Adipocyte (in vitro differentiated cells): ENCODE data around the gene DGKA.
"Not testable (repeated sequence)": the region's sequence is repeated elsewhere in the genome, so short reads cannot be mapped to it uniquely, and the experiment has no call there.

Experiments
- DNase-seq: peaks from one replicate; pipeline ENCODE4 v3.0.0-alpha.2; 2015; ENCODE audit warnings: low read depth
- H3K27me3 ChIP-seq: replicated peaks from 2 replicates; pipeline ENCODE4 v1.7.0; 2013; ENCODE audit warnings: mild to moderate bottlenecking, low read length, moderate library complexity; ENCODE audit not compliant: control insufficient read depth, insufficient read depth
- H3K36me3 ChIP-seq: 2 replicates; pipeline ENCODE4 v1.7.0; 2013; ENCODE audit warnings: low read length, mild to moderate bottlenecking, moderate library complexity; ENCODE audit not compliant: control insufficient read depth, insufficient read depth, severe bottlenecking
- H3K4me1 ChIP-seq: 2 replicates; pipeline ENCODE4 v1.7.0; 2013; ENCODE audit warnings: mild to moderate bottlenecking, low read length, moderate library complexity; ENCODE audit not compliant: control insufficient read depth, insufficient read depth
- H3K4me3 ChIP-seq: 2 replicates; pipeline ENCODE4 v1.7.0; 2013; ENCODE audit warnings: mild to moderate bottlenecking, low read length, moderate library complexity
- H3K9ac ChIP-seq: 2 replicates; pipeline ENCODE4 v1.7.0; 2013; ENCODE audit warnings: mild to moderate bottlenecking, low read length, moderate library complexity
- H3K9me3 ChIP-seq: 2 replicates; pipeline ENCODE4 v1.7.0; 2013; ENCODE audit warnings: mild to moderate bottlenecking, low read length, moderate library complexity; ENCODE audit not compliant: control insufficient read depth

DGKA gene

DNA sequence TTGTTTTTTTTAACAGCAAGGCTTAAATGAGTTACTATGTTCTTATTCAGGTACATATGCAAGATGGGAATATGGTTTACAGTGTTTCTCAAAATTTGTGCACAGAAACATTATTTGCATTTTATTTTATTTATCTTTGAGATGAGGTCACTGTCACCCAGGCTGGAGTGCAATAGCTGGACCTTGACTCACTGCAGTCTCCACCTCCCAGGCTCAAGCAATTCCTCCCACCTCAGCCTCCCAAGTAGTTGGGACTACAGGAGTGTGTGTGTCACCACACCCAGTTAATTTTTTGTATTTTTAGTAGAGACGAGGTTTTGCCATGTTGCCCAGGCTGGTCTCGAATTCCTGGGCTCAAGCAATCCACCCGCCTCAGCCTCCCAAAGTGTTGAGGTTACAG is 11.9 kb upstream of the DGKA start:
- not testable (repeated sequence) for H3K4me1 ChIP-seq, DNase-seq, H3K9me3 ChIP-seq, H3K9ac ChIP-seq, H3K27me3 ChIP-seq, H3K4me3 ChIP-seq
- peaks cover 24% of the 10 kb centered on the region for H3K36me3 ChIP-seq

DNA sequence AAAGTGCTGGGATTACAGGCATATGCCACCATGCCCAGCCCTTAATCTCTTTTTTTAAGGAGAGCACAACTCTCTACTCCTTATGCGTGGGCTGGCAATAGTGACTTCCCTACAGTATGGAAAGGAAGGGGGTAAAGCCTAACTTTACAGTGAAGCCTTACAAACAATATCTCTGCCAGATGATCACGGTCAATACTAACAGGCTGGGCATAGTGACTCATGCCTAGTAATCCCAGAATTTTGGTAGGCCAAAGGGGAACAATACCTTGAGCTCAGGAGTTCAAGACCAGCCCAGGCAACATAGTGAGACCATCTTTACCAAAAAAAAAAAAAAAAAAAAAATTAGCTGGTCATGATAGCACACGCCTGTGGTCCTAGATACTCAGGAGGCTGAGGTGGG is 8.8 kb upstream of the DGKA start:
- H3K36me3 ChIP-seq: peaks cover 14% of the 10 kb centered on the region
- H3K4me1 ChIP-seq: peaks cover 23% of the 10 kb centered on the region
- H3K9me3 ChIP-seq: no peaks in the 10 kb centered on the region
- no peaks in the 10 kb centered on the region for H3K27me3 ChIP-seq
- H3K4me3 ChIP-seq: no peak overlapping the region
- no peak overlapping the region for H3K9ac ChIP-seq
- DNase-seq: no peak

DNA sequence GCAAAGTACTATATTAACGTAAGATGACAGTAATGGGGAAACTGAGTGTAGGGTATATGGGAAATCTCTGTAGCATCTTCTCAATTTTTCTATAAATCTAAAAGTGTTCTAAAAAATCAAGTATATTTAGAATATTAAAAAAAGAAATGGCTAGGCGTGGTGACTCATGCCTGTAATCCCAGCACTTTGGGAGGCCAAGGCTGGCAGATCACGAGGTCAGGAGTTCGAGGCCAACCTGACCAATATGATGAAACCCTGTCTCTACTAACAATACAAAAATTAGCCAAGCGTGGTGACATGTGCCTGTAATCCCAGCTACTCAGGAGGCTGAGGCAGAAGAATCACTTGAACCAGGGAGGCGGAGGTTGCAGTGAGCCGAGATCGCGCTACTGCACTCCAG is 7.3 kb upstream of the DGKA start:
- not testable (repeated sequence) for DNase-seq, H3K4me3 ChIP-seq, H3K9me3 ChIP-seq, H3K27me3 ChIP-seq, H3K9ac ChIP-seq
- H3K4me1 ChIP-seq: peaks cover 26% of the 10 kb centered on the region
- H3K36me3 ChIP-seq: peaks cover 14% of the 10 kb centered on the region

DNA sequence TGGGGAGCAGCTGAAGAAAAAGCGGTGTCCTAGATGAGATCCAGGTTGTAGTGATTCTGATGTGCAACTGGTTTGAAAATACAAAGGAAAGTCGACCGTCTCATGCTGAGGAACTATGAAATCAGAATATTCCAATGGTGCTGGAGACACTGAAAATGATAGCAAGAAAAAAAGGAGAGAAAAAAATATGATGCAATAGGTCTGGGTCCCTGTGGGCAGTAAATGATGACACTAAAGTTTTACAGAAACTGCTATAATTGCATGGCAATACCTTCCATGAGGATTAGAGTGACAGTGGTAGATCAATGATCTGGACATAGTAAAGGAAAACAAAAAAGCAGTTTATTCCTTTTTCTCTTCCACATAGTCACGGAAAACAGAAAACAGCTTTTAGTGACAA is 5.6 kb upstream of the DGKA start:
- Histone ChIP-seq H3K36me3 (peaks cover 14% of the 10 kb centered on the region), H3K9me3 (no peaks in the 10 kb centered on the region), H3K27me3 (no peaks in the 10 kb centered on the region), H3K4me1 (peaks cover 40% of the 10 kb centered on the region), H3K4me3 (peak overlapping the region; percentile 88), H3K9ac (peak overlapping the region; percentile 96)
- no peak for DNase-seq

DNA sequence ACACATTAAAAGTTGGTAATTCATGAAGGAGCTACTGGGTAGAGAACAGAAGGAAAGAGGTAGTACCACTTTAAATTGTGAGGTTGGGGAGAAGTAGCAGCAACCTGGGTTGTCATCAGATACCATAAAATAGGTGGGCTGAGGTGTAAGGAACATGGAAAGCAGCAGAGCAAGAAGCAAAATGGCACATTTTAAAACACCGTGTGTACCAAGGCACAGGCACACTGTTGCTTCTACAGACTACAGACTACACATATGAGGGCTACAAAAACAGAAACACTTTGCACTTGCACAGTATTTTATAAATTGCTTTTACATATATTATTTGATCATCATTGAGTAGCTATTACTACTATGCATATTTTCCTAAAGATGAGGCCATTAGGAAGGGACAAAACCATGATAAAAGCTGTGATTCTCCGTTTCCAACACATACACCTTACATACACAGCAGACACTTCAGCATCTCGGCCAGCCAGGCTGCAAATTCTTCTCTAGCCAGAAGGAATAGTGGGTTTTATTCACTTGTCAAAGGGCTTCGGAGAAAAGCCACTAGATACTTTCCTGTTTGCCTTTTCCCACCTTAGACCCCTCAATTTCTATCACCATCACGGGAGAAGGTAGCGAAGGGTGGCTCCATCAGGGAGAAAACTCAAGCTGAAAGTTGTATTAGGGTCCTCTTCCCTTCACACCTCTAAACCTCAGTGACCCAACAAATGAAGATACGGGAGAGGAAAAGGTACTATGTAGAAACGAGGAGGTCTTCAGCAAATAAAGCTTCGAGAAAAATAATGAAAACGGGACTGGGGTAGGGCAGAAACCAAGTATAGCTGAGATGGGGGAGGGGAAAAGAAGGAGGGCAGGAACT is 4.9 kb upstream of the DGKA start:
- H3K4me1 ChIP-seq: peaks cover 44% of the 10 kb centered on the region
- H3K27me3 ChIP-seq: no peaks in the 10 kb centered on the region
- peak overlapping the region; percentile 96 for H3K9ac ChIP-seq
- H3K36me3 ChIP-seq: peaks cover 14% of the 10 kb centered on the region
- no peaks in the 10 kb centered on the region for H3K9me3 ChIP-seq
- H3K4me3 ChIP-seq: peak overlapping the region; percentile 88
- DNase-seq: no peak

DNA sequence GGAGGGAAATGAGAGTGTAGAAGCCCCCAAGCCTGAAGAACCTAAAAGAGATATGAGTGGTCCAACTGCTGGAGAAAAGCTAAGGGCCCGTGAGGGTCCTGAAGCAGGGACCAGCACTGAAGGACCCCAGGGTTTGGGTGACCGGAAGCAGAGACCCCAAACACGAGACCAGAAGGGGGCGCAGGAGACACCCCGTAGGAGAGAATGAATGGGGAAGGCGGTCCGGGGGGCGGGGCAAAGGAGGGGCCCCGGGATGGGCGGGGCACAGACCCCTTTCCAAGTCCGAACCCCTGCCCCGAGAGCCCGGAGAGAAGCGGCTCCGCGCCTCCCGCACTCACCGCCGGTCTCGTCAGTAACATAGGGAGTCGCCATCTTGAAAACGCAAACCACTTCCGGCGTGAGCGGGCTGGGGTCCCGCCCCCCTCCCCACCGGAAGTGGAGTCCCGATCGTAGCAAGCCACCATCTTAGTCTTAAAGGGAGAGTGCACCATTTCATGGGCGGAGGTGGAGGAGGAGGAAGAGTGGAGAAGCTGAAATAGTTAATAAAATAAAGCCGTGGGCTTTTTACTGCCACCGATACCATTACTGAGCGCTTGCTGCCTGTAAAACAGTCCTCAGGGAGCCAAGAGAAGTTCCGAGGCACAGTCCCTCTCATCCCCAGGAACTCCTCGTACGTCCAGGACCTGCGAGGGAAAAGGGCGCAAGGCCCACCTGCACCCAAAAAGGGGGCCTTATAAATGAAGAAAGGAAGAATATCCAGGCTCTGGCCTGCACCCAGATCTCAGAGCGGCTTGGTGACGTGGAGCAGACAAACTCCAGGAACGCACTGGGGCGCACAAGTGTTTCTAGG is 4.0 kb upstream of the DGKA start:
- DNase-seq: peak; percentile 95
- peak overlapping the region; percentile 96 for H3K9ac ChIP-seq
- H3K9me3 ChIP-seq: no peaks in the 10 kb centered on the region
- no peaks in the 10 kb centered on the region for H3K27me3 ChIP-seq
- H3K4me1 ChIP-seq: peaks cover 47% of the 10 kb centered on the region
- H3K36me3 ChIP-seq: peaks cover 11% of the 10 kb centered on the region
- peak overlapping the region; percentile 88 for H3K4me3 ChIP-seq

DNA sequence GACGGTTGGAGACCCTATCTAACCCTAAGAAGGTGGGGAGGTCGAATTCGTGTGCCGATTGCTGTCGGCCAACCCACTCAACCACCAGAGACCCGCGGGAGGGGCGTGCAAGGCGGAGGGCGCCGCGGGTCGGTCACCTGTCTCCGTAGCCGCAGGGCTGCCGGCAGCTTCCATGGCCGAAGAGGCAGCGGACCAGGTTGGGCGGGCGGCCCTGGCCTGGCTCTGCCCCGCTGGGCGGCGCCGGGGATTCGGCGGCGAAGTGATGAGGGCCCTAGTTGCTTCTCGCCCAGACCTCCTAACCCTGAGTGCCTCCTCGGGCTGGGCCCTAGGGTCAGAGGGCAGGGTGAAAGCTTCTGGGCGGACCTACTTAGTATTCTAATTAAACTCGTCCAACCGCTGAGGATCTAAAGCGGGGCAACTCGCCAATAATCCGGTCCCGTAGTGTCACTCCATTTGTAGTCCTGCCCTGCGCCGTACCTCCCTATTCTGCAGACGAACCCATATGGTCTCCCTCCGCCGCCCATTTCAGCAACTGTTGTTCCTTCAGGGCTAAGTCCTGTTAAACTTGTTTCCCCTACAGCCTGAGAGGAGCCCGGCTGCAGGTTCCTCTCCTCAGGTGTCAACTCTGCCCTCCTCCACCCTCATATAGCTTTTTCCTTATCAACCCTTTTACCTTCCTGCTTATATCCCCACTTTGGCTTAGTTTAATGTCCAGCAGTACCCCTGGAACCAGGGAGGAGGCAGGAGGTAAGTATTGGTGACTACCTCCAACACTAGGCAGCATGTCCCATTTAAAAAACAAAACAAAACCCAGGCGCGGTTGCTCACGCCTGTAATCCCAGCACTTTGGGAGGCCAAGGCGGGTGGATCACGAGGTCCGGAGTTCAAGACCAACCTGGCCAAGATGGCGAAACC is 3.1 kb upstream of the DGKA start, which contains the start of gene PYM1:
Gene PYM1 (minus strand): TSS at position 307 of the 915 bp plus-strand sequence. CDS start 133 bp downstream, at position 174.
- Histone ChIP-seq H3K9me3 (no peaks in the 10 kb centered on the region), H3K4me3 (peak within 1 kb of the TSS; percentile 88), H3K9ac (peak within 1 kb of the TSS; percentile 96), H3K36me3 (peaks cover 3% of the 10 kb centered on the region), H3K4me1 (peaks cover 47% of the 10 kb centered on the region), H3K27me3 (no peaks in the 10 kb centered on the region)
- peak; percentile 77 for DNase-seq

DNA sequence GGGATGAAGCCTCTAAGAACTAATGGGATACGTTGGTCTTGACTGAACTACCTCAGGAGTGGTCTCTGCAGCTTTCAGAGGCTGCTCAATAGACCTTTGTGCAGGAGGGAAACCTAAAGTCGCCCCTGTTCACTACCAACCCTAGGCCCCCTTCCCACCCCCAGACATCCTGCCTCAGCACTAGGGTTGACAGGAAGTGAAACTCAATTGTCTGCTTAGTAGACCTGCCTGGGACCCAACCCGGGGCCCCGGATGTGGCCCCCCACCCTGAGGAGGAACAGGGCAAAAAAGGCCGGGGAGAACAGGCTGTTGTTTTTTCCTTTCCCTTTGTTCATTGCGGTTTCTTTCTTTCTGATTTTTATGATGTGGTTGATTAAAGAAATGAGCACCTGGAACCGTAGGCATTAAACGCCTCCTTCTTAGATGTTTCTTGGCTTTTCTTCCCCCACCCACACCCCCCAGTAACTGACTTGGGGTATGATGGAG is 1.6 kb upstream of the DGKA start:
- Histone ChIP-seq H3K4me1 (peaks cover 60% of the 10 kb centered on the region), H3K27me3 (no peaks in the 10 kb centered on the region), H3K9ac (peak overlapping the region; percentile 72), H3K4me3 (no peak overlapping the region), H3K36me3 (no peaks in the 10 kb centered on the region), H3K9me3 (no peaks in the 10 kb centered on the region)
- no peak for DNase-seq

DNA sequence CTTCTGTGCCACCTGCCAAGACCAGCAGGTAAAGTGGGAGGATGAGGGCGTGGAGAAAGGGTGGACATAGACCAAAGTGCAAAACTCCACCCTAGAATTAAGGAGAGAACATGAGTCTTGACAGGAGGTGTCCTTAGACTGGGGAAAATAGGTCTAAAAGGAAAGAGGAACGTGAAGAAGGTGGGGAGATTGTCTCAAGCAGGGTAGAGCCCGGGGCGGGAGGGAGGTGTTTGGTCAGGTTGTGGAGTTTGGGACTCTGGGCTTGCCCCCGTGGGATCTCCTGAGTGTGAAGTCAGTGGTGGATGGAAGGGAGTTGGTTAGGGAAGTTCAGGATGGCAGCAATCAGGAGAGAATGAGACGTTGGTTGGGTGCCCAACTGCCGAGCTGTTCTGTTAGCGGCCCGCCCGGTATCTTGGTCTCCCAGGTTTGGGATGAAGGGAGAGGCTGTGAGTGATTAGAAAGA is 386 bp downstream of the DGKA start:
- Histone ChIP-seq H3K9me3 (no peaks in the 10 kb centered on the region), H3K4me3 (peak overlapping the region; percentile 86), H3K4me1 (peaks cover 52% of the 10 kb centered on the region), H3K36me3 (no peaks in the 10 kb centered on the region), H3K9ac (peak overlapping the region; percentile 85), H3K27me3 (no peaks in the 10 kb centered on the region)
- DNase-seq: no peak

DNA sequence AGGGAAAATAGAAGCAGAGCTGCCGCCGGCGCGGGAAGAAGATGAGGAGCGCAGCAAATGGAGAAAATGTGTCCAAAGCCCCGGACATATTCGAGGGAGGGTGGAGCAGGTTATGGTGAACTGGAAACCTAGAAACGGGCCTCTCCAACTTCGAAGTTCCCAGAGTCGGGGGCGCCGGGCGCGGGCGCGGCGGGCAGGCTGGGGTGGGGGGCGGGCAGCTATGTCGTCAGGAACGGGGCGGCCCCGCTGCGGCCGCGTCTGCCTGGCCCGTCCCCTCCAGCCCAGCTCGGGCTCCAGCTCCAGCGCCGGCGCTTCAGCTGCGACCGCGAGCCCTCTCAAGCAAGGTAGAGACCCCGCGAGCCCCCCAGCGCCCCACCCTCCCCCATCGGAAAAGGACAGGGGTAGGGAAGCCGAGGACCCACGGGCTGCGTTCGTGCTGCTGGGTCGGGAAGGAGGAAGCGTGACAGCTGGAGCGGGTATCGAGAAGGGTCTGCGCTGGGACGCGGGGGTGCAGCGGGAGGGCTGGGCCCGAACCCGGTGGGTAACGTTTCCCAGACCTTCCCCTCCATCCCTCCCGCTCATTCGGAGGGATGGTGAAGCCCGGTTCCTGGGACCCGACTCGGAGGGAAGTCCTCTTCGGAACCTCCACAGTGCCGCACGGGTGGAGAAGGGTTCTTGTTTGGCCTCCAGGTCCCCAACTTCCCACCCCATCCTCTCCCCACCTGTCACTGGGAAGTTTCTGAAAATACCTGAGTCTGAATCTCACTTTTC is 1.0 kb downstream of the DGKA start:
- peak; percentile 84 for DNase-seq
- peaks cover 51% of the 10 kb centered on the region for H3K4me1 ChIP-seq
- H3K9me3 ChIP-seq: no peaks in the 10 kb centered on the region
- peak overlapping the region; percentile 85 for H3K9ac ChIP-seq
- no peaks in the 10 kb centered on the region for H3K36me3 ChIP-seq
- H3K27me3 ChIP-seq: no peaks in the 10 kb centered on the region
- H3K4me3 ChIP-seq: peak overlapping the region; percentile 86
